ENCODE measurements around the gene RGL2.

DNA sequence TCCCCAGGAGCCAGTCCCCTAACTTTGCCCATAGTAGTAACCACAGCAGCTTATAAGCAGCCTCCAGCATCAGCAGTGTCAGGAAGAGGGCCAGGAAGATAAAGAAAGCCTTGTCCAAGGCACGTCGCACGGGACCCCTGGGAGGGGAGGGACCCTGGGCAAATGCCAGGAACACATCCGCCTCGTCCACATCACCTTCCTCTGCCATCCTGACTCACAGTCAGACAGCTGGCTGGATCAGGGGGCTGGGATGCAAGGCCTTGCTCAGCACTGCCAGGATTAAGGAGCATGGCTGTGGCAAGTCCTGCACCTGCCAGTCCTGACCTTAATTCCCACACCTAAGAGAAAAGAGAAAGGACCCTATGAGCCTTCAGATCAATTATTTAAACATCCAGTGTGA lies 30.3 kb upstream of the RGL2 start:
- TF ChIP-seq, protein P1, sequence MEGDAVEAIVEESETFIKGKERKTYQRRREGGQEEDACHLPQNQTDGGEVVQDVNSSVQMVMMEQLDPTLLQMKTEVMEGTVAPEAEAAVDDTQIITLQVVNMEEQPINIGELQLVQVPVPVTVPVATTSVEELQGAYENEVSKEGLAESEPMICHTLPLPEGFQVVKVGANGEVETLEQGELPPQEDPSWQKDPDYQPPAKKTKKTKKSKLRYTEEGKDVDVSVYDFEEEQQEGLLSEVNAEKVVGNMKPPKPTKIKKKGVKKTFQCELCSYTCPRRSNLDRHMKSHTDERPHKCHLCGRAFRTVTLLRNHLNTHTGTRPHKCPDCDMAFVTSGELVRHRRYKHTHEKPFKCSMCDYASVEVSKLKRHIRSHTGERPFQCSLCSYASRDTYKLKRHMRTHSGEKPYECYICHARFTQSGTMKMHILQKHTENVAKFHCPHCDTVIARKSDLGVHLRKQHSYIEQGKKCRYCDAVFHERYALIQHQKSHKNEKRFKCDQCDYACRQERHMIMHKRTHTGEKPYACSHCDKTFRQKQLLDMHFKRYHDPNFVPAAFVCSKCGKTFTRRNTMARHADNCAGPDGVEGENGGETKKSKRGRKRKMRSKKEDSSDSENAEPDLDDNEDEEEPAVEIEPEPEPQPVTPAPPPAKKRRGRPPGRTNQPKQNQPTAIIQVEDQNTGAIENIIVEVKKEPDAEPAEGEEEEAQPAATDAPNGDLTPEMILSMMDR (conservative IDR thresholded peaks at IDR 0.05; ENCODE audit: low read depth, low read length): no peak
- no peak for TF ChIP-seq EZH2 (IDR thresholded peaks at IDR 0.05; ENCODE audit: borderline replicate concordance, low read depth, low read length, poor library complexity, severe bottlenecking)
